Adipose tissue (tissue), 3 donors: ENCODE results near the gene KIF6. TPM values are rescaled to one million over a fixed set of nuclear protein-coding genes. Genes with fewer than 3 reads are reported as not detected.
"Not testable (repeated sequence)": the region's sequence is repeated elsewhere in the genome, so short reads cannot be mapped to it uniquely, and the experiment has no call there.

Experiments
- H3K27ac ChIP-seq: one replicate; pipeline ENCODE4 v1.5.1; 2013; ENCODE audit warnings: low read depth, low read length
- WGBS, 3 donors: extraction: QIAGEN DNeasy Blood & Tissue Kit; methylation state at CpG; one replicate each; pipeline ENCODE4 v1.1.7; 2013; 5-methylcytosine and 5-hydroxymethylcytosine counted together
- polyA plus RNA-seq, 3 donors: library from polyadenylated mRNA; stranded (reverse); fragments of 200-250 nt; gene quantifications; one replicate each; pipeline ENCODE4 v1.2.3, GENCODE V29; 2013
- donor health status: healthy with polysubstance abuse.
- donor health status: Bipolar disorder and iron deficiency.
- donor health status: healthy.

KIF6 gene
- polyA plus RNA-seq, 3 donors = 0.10 to 0.31 TPM; not detected in 1

GRCh38 chr6:39530201-39530759 is 194.9 kb downstream of the KIF6 start:
- 33 to 74% (median 36%) methylated on average over 4 of the region's 4 CpGs for WGBS, 3 donors
- no peak overlapping the region for H3K27ac ChIP-seq

- no peak overlapping the region for H3K27ac ChIP-seq
- WGBS, 3 donors = 77 to 84% (median 82%) methylated on average over 2 of the region's 2 CpGs
Measured at GRCh38 chr6:39527792-39528564, 197.2 kb downstream of the KIF6 start.

- H3K27ac ChIP-seq = no peak overlapping the region
- 90 to 93% (median 92%) methylated on average over 2 of the region's 2 CpGs for WGBS, 3 donors
Measured at GRCh38 chr6:39524007-39524406, 201.2 kb downstream of the KIF6 start.

GRCh38 chr6:39521958-39522357 is 203.2 kb downstream of the KIF6 start:
- H3K27ac ChIP-seq = no peak overlapping the region
- 18 to 53% (median 39%) methylated on average over 2 of the region's 2 CpGs for WGBS, 3 donors

- no peak overlapping the region for H3K27ac ChIP-seq
- WGBS, 3 donors = 41 to 84% (median 64%) methylated on average over 1 of the region's 1 CpG
Measured at GRCh38 chr6:39520916-39521315, 204.3 kb downstream of the KIF6 start.

GRCh38 chr6:39520411-39520810 is 204.8 kb downstream of the KIF6 start:
- no peak overlapping the region for H3K27ac ChIP-seq
- WGBS, 3 donors = 65 to 77% (median 73%) methylated on average over 5 of the region's 5 CpGs

- 58 to 74% (median 72%) methylated on average over 2 of the region's 2 CpGs for WGBS, 3 donors
- H3K27ac ChIP-seq = no peak overlapping the region
Measured at GRCh38 chr6:39518221-39518620, 207.0 kb downstream of the KIF6 start.

- 25 to 68% (median 58%) methylated on average over 1 of the region's 1 CpG for WGBS, 3 donors
- no peak overlapping the region for H3K27ac ChIP-seq
Measured at GRCh38 chr6:39517756-39518155, 207.5 kb downstream of the KIF6 start.

GRCh38 chr6:39516471-39516870 is 208.7 kb downstream of the KIF6 start:
- H3K27ac ChIP-seq = no peak overlapping the region

GRCh38 chr6:39515471-39515870 is 209.7 kb downstream of the KIF6 start:
- no peak overlapping the region for H3K27ac ChIP-seq
- WGBS, 3 donors = 80 to 85% (median 82%) methylated on average over 4 of the region's 4 CpGs

GRCh38 chr6:39515006-39515405 is 210.2 kb downstream of the KIF6 start:
- no peak overlapping the region for H3K27ac ChIP-seq
- 79 to 89% (median 83%) methylated on average over 3 of the region's 3 CpGs for WGBS, 3 donors

- not testable (repeated sequence) for H3K27ac ChIP-seq
- 88 to 92% (median 89%) methylated on average over 5 of the region's 5 CpGs for WGBS, 3 donors
Measured at GRCh38 chr6:39509831-39510230, 215.4 kb downstream of the KIF6 start.

- H3K27ac ChIP-seq = no peak overlapping the region
- WGBS, 3 donors = 84 to 90% (median 89%) methylated on average over 9 of the region's 9 CpGs
Measured at GRCh38 chr6:39508515-39508914, 216.7 kb downstream of the KIF6 start.

- WGBS, 3 donors = 68 to 86% (median 82%) methylated on average over 3 of the region's 3 CpGs
- H3K27ac ChIP-seq = no peak overlapping the region
Measured at GRCh38 chr6:39507331-39507998, 217.7 kb downstream of the KIF6 start.

GRCh38 chr6:39502362-39502955 is 222.7 kb downstream of the KIF6 start:
- H3K27ac ChIP-seq = not testable (repeated sequence)
- WGBS, 3 donors = 85 to 89% (median 86%) methylated on average over 3 of the region's 3 CpGs

- no peak overlapping the region for H3K27ac ChIP-seq
Measured at GRCh38 chr6:39499053-39499452, 226.2 kb downstream of the KIF6 start.

- 70 to 83% (median 72%) methylated on average over 2 of the region's 2 CpGs for WGBS, 3 donors
- no peak overlapping the region for H3K27ac ChIP-seq
Measured at GRCh38 chr6:39498096-39498495, 227.1 kb downstream of the KIF6 start.

- whole genome bisulfite sequencing, 3 donors = 33 to 66% (median 39%) methylated on average over 6 of the region's 6 CpGs
- H3K27ac ChIP-seq = no peak overlapping the region
Measured at GRCh38 chr6:39496915-39497314, 228.3 kb downstream of the KIF6 start.

GRCh38 chr6:39496456-39496855 is 228.8 kb downstream of the KIF6 start:
- no peak overlapping the region for H3K27ac ChIP-seq
- 60 to 76% (median 62%) methylated on average over 2 of the region's 2 CpGs for WGBS, 3 donors
